ENCODE data around the gene APOL2.
"Not testable (repeated sequence)": the region's sequence is repeated elsewhere in the genome, so short reads cannot be mapped to it uniquely, and the experiment has no call there.

APOL2 gene

DNA sequence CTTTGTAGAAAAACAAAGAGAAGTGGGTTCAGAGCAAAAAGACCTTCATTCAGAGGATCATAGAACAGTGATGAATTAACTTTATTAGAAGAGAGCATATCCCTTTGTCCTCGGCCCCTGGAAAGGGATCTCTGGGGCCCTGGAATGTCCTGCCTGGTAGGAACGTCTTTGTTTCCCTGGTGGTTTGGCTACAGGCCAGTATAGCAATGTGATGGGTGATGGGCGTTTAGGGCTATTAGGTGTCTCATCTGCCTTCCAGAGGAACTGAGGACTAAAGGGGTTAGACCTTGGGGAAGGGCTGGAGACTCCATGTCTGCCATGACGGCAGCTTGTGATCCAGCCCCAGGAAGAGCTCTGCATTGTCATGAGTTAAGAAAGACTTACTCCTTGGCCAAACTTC lies 46.8 kb downstream of the APOL2 start:
- H2BK5ac ChIP-seq (ENCODE audit: low read depth, low read length, poor library complexity, severe bottlenecking), result no peak overlapping the region
- no peaks in the 10 kb centered on the region for H3K9me3 ChIP-seq (ENCODE audit: control insufficient read depth, low read length)
- no peak overlapping the region for H4K8ac ChIP-seq (ENCODE audit: low read length)
- no peak overlapping the region for H3K14ac ChIP-seq (ENCODE audit: low read length in 2 of 2)
- DNase-seq, result no peak
- H3K27ac ChIP-seq (ENCODE audit: low read length, poor library complexity, severe bottlenecking), result no peak overlapping the region
- H3K27me3 ChIP-seq (ENCODE audit: control insufficient read depth in 1 of 2, insufficient read depth in 1 of 2, low read length in 2 of 2), result peaks cover 0 to 21% of the 10 kb centered on the region in 2 experiments
- H2BK12ac ChIP-seq (ENCODE audit: low read length in 2 of 2), result no peak overlapping the region
- no peak overlapping the region for H3K4me2 ChIP-seq (ENCODE audit: low read length, poor library complexity, severe bottlenecking)
- H3K4ac ChIP-seq (ENCODE audit: low read depth in 1 of 2, low read length in 2 of 2), result no peak overlapping the region
- no peak overlapping the region for H3K23ac ChIP-seq (ENCODE audit: low read length in 2 of 2)
- no peaks in the 10 kb centered on the region for H3K79me1 ChIP-seq (replicated peaks; ENCODE audit: low read length, poor library complexity, severe bottlenecking)
- no peak overlapping the region for H3K18ac ChIP-seq (ENCODE audit: low read depth in 1 of 2, low read length in 2 of 2)
- H3K4me1 ChIP-seq (ENCODE audit: control insufficient read depth, insufficient read depth, low read depth, low read length), result peaks cover 10% of the 10 kb centered on the region
- H4K91ac ChIP-seq (ENCODE audit: low read length), result no peak overlapping the region
- no peak overlapping the region for H2BK120ac ChIP-seq (ENCODE audit: low read depth, low read length)
- H2AK5ac ChIP-seq (ENCODE audit: low read length, severe bottlenecking), result no peak overlapping the region
- 71% methylated on average over 4 of the region's 4 CpGs for WGBS
- no peak overlapping the region for H2AFZ ChIP-seq (ENCODE audit: low read depth, low read length)
- H3K9ac ChIP-seq (ENCODE audit: low read length), result no peak overlapping the region
- no peak overlapping the region for H3K4me3 ChIP-seq (ENCODE audit: insufficient read depth in 1 of 2, low read depth in 1 of 2, low read length in 2 of 2)
- no peak overlapping the region for H2BK15ac ChIP-seq (ENCODE audit: low read depth, poor library complexity, severe bottlenecking)
- no peaks in the 10 kb centered on the region for H3K36me3 ChIP-seq (ENCODE audit: control insufficient read depth in 1 of 2, insufficient read depth in 2 of 2, low read depth in 1 of 2, low read length in 2 of 2)

DNA sequence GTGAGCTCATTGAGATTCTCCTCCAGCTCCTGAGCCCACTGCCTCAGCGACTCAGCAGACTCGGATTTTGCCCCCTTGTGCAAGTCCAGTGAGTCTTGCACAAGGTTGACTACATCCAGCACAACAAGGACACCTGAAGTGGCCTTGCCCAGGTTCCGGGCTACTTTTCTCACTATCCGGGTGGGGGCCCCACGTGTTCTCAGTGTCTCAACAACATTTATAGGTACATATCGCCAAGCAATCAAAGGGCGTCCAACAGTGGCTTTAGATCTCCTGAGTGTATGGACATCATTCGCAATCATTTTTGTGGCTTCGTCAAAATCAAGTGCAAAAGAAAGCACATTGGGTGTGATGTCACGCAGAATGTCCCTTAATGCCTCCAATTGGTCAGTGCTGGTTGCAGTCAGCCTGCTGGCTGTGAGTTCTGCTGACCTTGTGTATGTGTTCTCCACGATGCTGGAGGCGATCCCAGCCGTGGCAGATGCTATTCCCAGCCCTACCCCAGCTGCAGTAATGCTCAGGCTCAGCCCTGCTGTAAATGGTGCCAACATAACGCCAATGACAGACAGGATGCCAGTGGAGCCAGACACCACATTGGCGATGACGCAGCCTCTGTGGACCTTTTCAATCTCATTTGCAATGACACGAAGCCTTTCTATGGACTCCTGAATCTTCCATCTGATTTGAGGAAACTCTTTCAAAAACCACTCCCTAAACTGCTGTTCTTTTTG lies 48.1 kb downstream of the APOL2 start:
- Histone ChIP-seq H3K4me3 (ENCODE audit: insufficient read depth in 1 of 2, low read depth in 1 of 2, low read length in 2 of 2) (no peak overlapping the region), H3K18ac (ENCODE audit: low read depth in 1 of 2, low read length in 2 of 2) (no peak overlapping the region), H2AFZ (ENCODE audit: low read depth, low read length) (no peak overlapping the region), H2BK5ac (ENCODE audit: low read depth, low read length, poor library complexity, severe bottlenecking) (no peak overlapping the region), H2BK120ac (ENCODE audit: low read depth, low read length) (no peak overlapping the region), H3K4me2 (ENCODE audit: low read length, poor library complexity, severe bottlenecking) (no peak overlapping the region), H3K23ac (ENCODE audit: low read length in 2 of 2) (no peak overlapping the region), H4K8ac (ENCODE audit: low read length) (no peak overlapping the region), H2BK15ac (ENCODE audit: low read depth, poor library complexity, severe bottlenecking) (no peak overlapping the region), H2BK12ac (ENCODE audit: low read length in 2 of 2) (no peak overlapping the region), H3K9me3 (ENCODE audit: control insufficient read depth, low read length) (no peaks in the 10 kb centered on the region), H3K27me3 (ENCODE audit: control insufficient read depth in 1 of 2, insufficient read depth in 1 of 2, low read length in 2 of 2) (peaks cover 0 to 23% of the 10 kb centered on the region in 2 experiments), H4K91ac (ENCODE audit: low read length) (no peak overlapping the region), H3K9ac (ENCODE audit: low read length) (no peak overlapping the region), H2AK5ac (ENCODE audit: low read length, severe bottlenecking) (no peak overlapping the region), H3K79me1 (replicated peaks; ENCODE audit: low read length, poor library complexity, severe bottlenecking) (no peaks in the 10 kb centered on the region), H3K4me1 (ENCODE audit: control insufficient read depth, insufficient read depth, low read depth, low read length) (peaks cover 5% of the 10 kb centered on the region), H3K4ac (ENCODE audit: low read depth in 1 of 2, low read length in 2 of 2) (no peak overlapping the region), H3K27ac (ENCODE audit: low read length, poor library complexity, severe bottlenecking) (no peak overlapping the region), H3K14ac (ENCODE audit: low read length in 2 of 2) (peak overlapping the region in 1 of 2 experiments; percentile 89), H3K36me3 (ENCODE audit: control insufficient read depth in 1 of 2, insufficient read depth in 2 of 2, low read depth in 1 of 2, low read length in 2 of 2) (no peaks in the 10 kb centered on the region)
- 82% methylated on average over 17 of the region's 17 CpGs for WGBS
- DNase-seq, result no peak

DNA sequence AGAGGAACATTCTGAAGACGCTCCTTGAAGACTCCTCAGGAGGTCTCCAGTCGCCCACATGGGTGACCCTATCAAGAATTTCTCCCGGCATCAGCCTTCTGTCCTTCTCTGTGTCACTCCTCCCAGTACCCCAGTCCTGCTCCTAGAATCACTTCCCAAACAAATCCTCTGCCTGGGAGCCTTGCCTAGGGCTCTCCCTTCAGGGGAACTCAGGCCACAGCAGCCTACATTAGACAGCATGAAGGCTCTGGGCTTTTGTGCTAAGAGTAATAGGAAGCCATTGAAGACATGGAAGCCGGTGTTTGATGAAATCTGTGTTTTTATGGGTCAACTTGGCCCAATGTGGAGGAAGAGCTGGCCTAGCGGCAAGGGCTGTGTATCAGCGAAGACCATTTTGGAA lies 51.5 kb downstream of the APOL2 start:
- H3K4me2 ChIP-seq (ENCODE audit: low read length, poor library complexity, severe bottlenecking); H2BK15ac ChIP-seq (ENCODE audit: low read depth, poor library complexity, severe bottlenecking); H4K91ac ChIP-seq (ENCODE audit: low read length); H3K36me3 ChIP-seq (ENCODE audit: control insufficient read depth in 1 of 2, insufficient read depth in 2 of 2, low read depth in 1 of 2, low read length in 2 of 2); H3K27ac ChIP-seq (ENCODE audit: low read length, poor library complexity, severe bottlenecking); H2BK5ac ChIP-seq (ENCODE audit: low read depth, low read length, poor library complexity, severe bottlenecking); H3K23ac ChIP-seq (ENCODE audit: low read length in 2 of 2); H3K4me1 ChIP-seq (ENCODE audit: control insufficient read depth, insufficient read depth, low read depth, low read length); H3K18ac ChIP-seq (ENCODE audit: low read depth in 1 of 2, low read length in 2 of 2); H2BK120ac ChIP-seq (ENCODE audit: low read depth, low read length); H3K4me3 ChIP-seq (ENCODE audit: insufficient read depth in 1 of 2, low read depth in 1 of 2, low read length in 2 of 2); H3K9ac ChIP-seq (ENCODE audit: low read length); H2AFZ ChIP-seq (ENCODE audit: low read depth, low read length); H3K9me3 ChIP-seq (ENCODE audit: control insufficient read depth, low read length); H4K8ac ChIP-seq (ENCODE audit: low read length); H2AK5ac ChIP-seq (ENCODE audit: low read length, severe bottlenecking); H2BK12ac ChIP-seq (ENCODE audit: low read length in 2 of 2); H3K79me1 ChIP-seq (replicated peaks; ENCODE audit: low read length, poor library complexity, severe bottlenecking); H3K4ac ChIP-seq (ENCODE audit: low read depth in 1 of 2, low read length in 2 of 2); DNase-seq; H3K14ac ChIP-seq (ENCODE audit: low read length in 2 of 2): not testable (repeated sequence)
- H3K27me3 ChIP-seq (ENCODE audit: control insufficient read depth in 1 of 2, insufficient read depth in 1 of 2, low read length in 2 of 2), result peaks cover 0 to 52% of the 10 kb centered on the region in 2 experiments
- WGBS, result 91% methylated on average over 3 of the region's 6 CpGs

DNA sequence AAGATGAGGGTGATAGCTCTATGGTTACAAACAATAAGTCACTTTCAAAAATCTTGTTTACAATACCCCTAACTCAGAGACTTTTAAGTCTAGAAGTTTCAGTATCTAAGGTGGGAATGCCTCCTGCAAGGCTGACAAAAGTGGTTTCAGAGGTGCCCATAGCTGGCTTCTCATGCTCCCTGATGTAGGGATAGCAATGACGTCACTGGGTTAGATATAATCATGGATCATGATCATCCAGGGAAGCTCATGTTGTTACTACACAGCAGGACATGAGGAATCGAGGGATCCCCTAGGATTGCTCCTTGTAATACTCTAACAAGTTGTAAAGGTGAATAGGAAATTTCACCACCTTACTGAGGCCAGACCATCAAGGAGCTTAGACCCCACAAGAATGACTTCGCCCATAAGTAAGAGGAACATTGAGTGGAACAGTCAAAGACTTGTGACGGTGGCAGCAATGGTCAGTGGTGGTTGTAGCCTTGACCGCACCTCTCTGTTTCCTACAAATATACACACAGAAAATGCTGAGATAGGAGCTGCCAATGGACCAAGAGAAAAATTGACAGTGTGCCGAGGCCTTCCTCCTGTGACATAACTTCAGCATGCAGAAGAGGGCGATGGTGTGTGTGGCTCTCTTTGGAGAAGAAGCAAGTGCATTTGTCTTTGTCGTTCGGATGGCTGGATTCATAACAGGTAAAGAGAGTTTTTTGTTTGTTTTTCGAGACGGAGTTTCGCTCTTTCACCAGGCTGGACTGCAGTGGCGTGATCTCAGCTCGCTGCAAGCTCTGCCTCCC lies 53.3 kb downstream of the APOL2 start:
- Histone ChIP-seq H3K4me3 (ENCODE audit: insufficient read depth in 1 of 2, low read depth in 1 of 2, low read length in 2 of 2) (no peak overlapping the region), H3K27me3 (ENCODE audit: control insufficient read depth in 1 of 2, insufficient read depth in 1 of 2, low read length in 2 of 2) (peaks cover 0 to 61% of the 10 kb centered on the region in 2 experiments), H3K4me2 (ENCODE audit: low read length, poor library complexity, severe bottlenecking) (no peak overlapping the region), H2BK12ac (ENCODE audit: low read length in 2 of 2) (no peak overlapping the region), H3K79me1 (replicated peaks; ENCODE audit: low read length, poor library complexity, severe bottlenecking) (no peaks in the 10 kb centered on the region), H3K18ac (ENCODE audit: low read depth in 1 of 2, low read length in 2 of 2) (no peak overlapping the region), H3K14ac (ENCODE audit: low read length in 2 of 2) (no peak overlapping the region), H3K23ac (ENCODE audit: low read length in 2 of 2) (no peak overlapping the region), H3K9me3 (ENCODE audit: control insufficient read depth, low read length) (no peaks in the 10 kb centered on the region), H3K27ac (ENCODE audit: low read length, poor library complexity, severe bottlenecking) (no peak overlapping the region), H4K91ac (ENCODE audit: low read length) (no peak overlapping the region), H2BK5ac (ENCODE audit: low read depth, low read length, poor library complexity, severe bottlenecking) (no peak overlapping the region), H3K9ac (ENCODE audit: low read length) (no peak overlapping the region), H3K4ac (ENCODE audit: low read depth in 1 of 2, low read length in 2 of 2) (no peak overlapping the region), H2AK5ac (ENCODE audit: low read length, severe bottlenecking) (no peak overlapping the region), H4K8ac (ENCODE audit: low read length) (no peak overlapping the region), H2AFZ (ENCODE audit: low read depth, low read length) (no peak overlapping the region), H3K36me3 (ENCODE audit: control insufficient read depth in 1 of 2, insufficient read depth in 2 of 2, low read depth in 1 of 2, low read length in 2 of 2) (no peaks in the 10 kb centered on the region), H2BK15ac (ENCODE audit: low read depth, poor library complexity, severe bottlenecking) (no peak overlapping the region), H3K4me1 (ENCODE audit: control insufficient read depth, insufficient read depth, low read depth, low read length) (no peaks in the 10 kb centered on the region), H2BK120ac (ENCODE audit: low read depth, low read length) (no peak overlapping the region)
- WGBS, result 91% methylated on average over 12 of the region's 14 CpGs
- DNase-seq, result no peak

Measured in mesenchymal stem cell (in vitro differentiated cells and primary cell).